ENCODE data around the gene CYYR1. TPM values are rescaled to one million over a fixed set of nuclear protein-coding genes. Genes with fewer than 3 reads are reported as not detected.

Gene CYYR1
- total RNA-seq, 1 experiment from 2014 or later: not detected

GRCh38 chr21:26581818-26582217 lies 8.7 kb upstream of the CYYR1 start:
- Mint-ChIP-seq H3K36me3 (ENCODE audit: insufficient read depth, unreplicated experiment) (no peaks in the 10 kb centered on the region), H3K9me3 (ENCODE audit: unreplicated experiment) (peaks cover 9% of the 10 kb centered on the region), H3K27me3 (ENCODE audit: insufficient read depth, unreplicated experiment) (no peaks in the 10 kb centered on the region), H3K27ac (ENCODE audit: unreplicated experiment) (no peak overlapping the region), H3K4me1 (ENCODE audit: low read depth, unreplicated experiment) (no peaks in the 10 kb centered on the region), H3K4me3 (ENCODE audit: unreplicated experiment) (no peak overlapping the region)
- ChIA-PET POLR2A (no interaction called here), CTCF (no interaction called here)
- DNase-seq: no peak
- H3K9me3 ChIP-seq: peaks cover 4% of the 10 kb centered on the region; the same call in 1 of the 2 replicates
- H3K36me3 ChIP-seq (ENCODE audit: control insufficient read depth, insufficient read depth, low read length): no peaks in the 10 kb centered on the region
- no peaks in the 10 kb centered on the region for H3K4me1 ChIP-seq
- BruUV-seq (replicated peaks): no TSS peak
- H3K4me3 ChIP-seq (ENCODE audit: low read depth, low read length): no peak overlapping the region
- TF ChIP-seq CTCF (IDR thresholded peaks at IDR 0.05; ENCODE audit: insufficient read depth in 1 of 2, low read depth in 1 of 2, low read length in 1 of 2, severe bottlenecking in 1 of 2, unreplicated experiment in 1 of 2): no peak
- no peaks in the 10 kb centered on the region for H3K27me3 ChIP-seq (replicated peaks; ENCODE audit: control insufficient read depth, insufficient read depth, low read length)
- intact Hi-C loops (cut with micrococcal nuclease; ENCODE audit: unreplicated experiment): no loop called here

- no TSS peak for BruUV-seq (replicated peaks)
- H3K9me3 Mint-ChIP-seq (ENCODE audit: unreplicated experiment): peaks cover 11% of the 10 kb centered on the region
- H3K27ac Mint-ChIP-seq (ENCODE audit: unreplicated experiment): no peak overlapping the region
- no peaks in the 10 kb centered on the region for H3K9me3 ChIP-seq
- POLR2A ChIA-PET: no interaction called here
- no peak for TF ChIP-seq CTCF (IDR thresholded peaks at IDR 0.05; ENCODE audit: insufficient read depth in 1 of 2, low read depth in 1 of 2, low read length in 1 of 2, severe bottlenecking in 1 of 2, unreplicated experiment in 1 of 2)
- H3K4me3 Mint-ChIP-seq (ENCODE audit: unreplicated experiment): no peak overlapping the region
- no peaks in the 10 kb centered on the region for H3K27me3 Mint-ChIP-seq (ENCODE audit: insufficient read depth, unreplicated experiment)
- H3K27me3 ChIP-seq (replicated peaks; ENCODE audit: control insufficient read depth, insufficient read depth, low read length): no peaks in the 10 kb centered on the region
- intact Hi-C loops (cut with micrococcal nuclease; ENCODE audit: unreplicated experiment): no loop called here
- H3K4me3 ChIP-seq (ENCODE audit: low read depth, low read length): no peak overlapping the region
- CTCF ChIA-PET: no interaction called here
- DNase-seq: no peak
- no peaks in the 10 kb centered on the region for H3K4me1 Mint-ChIP-seq (ENCODE audit: low read depth, unreplicated experiment)
- no peaks in the 10 kb centered on the region for H3K4me1 ChIP-seq
- H3K36me3 ChIP-seq (ENCODE audit: control insufficient read depth, insufficient read depth, low read length): no peaks in the 10 kb centered on the region
- no peaks in the 10 kb centered on the region for H3K36me3 Mint-ChIP-seq (ENCODE audit: insufficient read depth, unreplicated experiment)
Observed at GRCh38 chr21:26572076-26572701, 897 bp downstream of the CYYR1 start.

- DNase-seq: no peak
- no peak overlapping the region for H3K4me3 Mint-ChIP-seq (ENCODE audit: unreplicated experiment)
- ChIA-PET CTCF (no interaction called here), POLR2A (no interaction called here)
- H3K27ac Mint-ChIP-seq (ENCODE audit: unreplicated experiment): no peak overlapping the region
- no peak for TF ChIP-seq CTCF (IDR thresholded peaks at IDR 0.05; ENCODE audit: insufficient read depth in 1 of 2, low read depth in 1 of 2, low read length in 1 of 2, severe bottlenecking in 1 of 2, unreplicated experiment in 1 of 2)
- Histone ChIP-seq H3K4me3 (ENCODE audit: low read depth, low read length) (no peak overlapping the region), H3K4me1 (no peaks in the 10 kb centered on the region), H3K9me3 (no peaks in the 10 kb centered on the region), H3K36me3 (ENCODE audit: control insufficient read depth, insufficient read depth, low read length) (no peaks in the 10 kb centered on the region), H3K27me3 (replicated peaks; ENCODE audit: control insufficient read depth, insufficient read depth, low read length) (no peaks in the 10 kb centered on the region)
- no peaks in the 10 kb centered on the region for H3K36me3 Mint-ChIP-seq (ENCODE audit: insufficient read depth, unreplicated experiment)
- H3K27me3 Mint-ChIP-seq (ENCODE audit: insufficient read depth, unreplicated experiment): no peaks in the 10 kb centered on the region
- intact Hi-C loops (cut with micrococcal nuclease; ENCODE audit: unreplicated experiment): no loop called here
- BruUV-seq (replicated peaks): no TSS peak
- H3K4me1 Mint-ChIP-seq (ENCODE audit: low read depth, unreplicated experiment): no peaks in the 10 kb centered on the region
- peaks cover 11% of the 10 kb centered on the region for H3K9me3 Mint-ChIP-seq (ENCODE audit: unreplicated experiment)
Observed at GRCh38 chr21:26570203-26570602, 2.9 kb downstream of the CYYR1 start.
